ENCODE data around the gene ITGB3. TPM values are rescaled to one million over a fixed set of nuclear protein-coding genes. Genes with fewer than 3 reads are reported as not detected.

Gene ITGB3
- total RNA-seq, 4 donors from 2014 or later: 7.9 to 26.3 (median 8.6) TPM

GRCh38 chr17:47358652-47359051, 105.0 kb downstream of the ITGB3 start:
- in situ Hi-C loops (cut with MboI; ENCODE audit: low pct_ligation_motif_present in 1 of 4, low pct_unique_long_range_greater_than_20kb in 1 of 4, low sequenced_read_pairs in 3 of 4) (loop anchor here in 2 of 4 donors (25.0 kb wide), 1 partner anchor 254 kb away; no protein-coding TSS in a partner anchor), intact Hi-C loops (cut with DNase I; ENCODE audit: low total_unique reads) (no loop called here)
- Histone ChIP-seq H3K27ac (no peak overlapping the region), H3K9me3 (no peaks in the 10 kb centered on the region), H3K4me1 (no peaks in the 10 kb centered on the region), H3K4me3 (no peak overlapping the region), H3K27me3 (no peaks in the 10 kb centered on the region), H3K36me3 (no peaks in the 10 kb centered on the region)
- WGBS, 2 donors (ENCODE audit: low coverage in 1 of 2): 80 to 93% methylated on average over 1 of the region's 1 CpG
- no peak for DNase-seq
- TF ChIP-seq POLR2AphosphoS5 (IDR thresholded peaks at IDR 0.05): no peak
- TF ChIP-seq EP300 (IDR thresholded peaks at IDR 0.05; ENCODE audit: low read depth): no peak
- TF ChIP-seq CTCF (IDR thresholded peaks at IDR 0.05): no peak
- TF ChIP-seq POLR2A (IDR thresholded peaks at IDR 0.05): no peak

Small RNAs within 50 kb of the gene (small RNA-seq; reads per million reads assigned to genes)
- 0 reads per million in 4 donors for gene RNU7-186P

Other genes starting within 250 kb of the ITGB3 start
- gene CDC27, start 64.5 kb upstream of the ITGB3 start, total RNA-seq: 10 to 100 TPM; 37.5 to 63.9 (median 40.6) TPM
- gene MYL4, start 44.5 kb upstream of the ITGB3 start, total RNA-seq: not detected
- gene EFCAB13, start 70.1 kb downstream of the ITGB3 start, total RNA-seq: 10 to 100 TPM in 1 of 4 donors, 1 to 10 TPM in 3; 6.0 to 12.7 (median 8.1) TPM